NCI-H226 (cell line): Measurements from ENCODE around the gene VPS52.

Source experiments
- DNase-seq: peaks from one replicate; pipeline ENCODE4 v3.0.0-alpha.2; 2015

The VPS52 gene

DNA sequence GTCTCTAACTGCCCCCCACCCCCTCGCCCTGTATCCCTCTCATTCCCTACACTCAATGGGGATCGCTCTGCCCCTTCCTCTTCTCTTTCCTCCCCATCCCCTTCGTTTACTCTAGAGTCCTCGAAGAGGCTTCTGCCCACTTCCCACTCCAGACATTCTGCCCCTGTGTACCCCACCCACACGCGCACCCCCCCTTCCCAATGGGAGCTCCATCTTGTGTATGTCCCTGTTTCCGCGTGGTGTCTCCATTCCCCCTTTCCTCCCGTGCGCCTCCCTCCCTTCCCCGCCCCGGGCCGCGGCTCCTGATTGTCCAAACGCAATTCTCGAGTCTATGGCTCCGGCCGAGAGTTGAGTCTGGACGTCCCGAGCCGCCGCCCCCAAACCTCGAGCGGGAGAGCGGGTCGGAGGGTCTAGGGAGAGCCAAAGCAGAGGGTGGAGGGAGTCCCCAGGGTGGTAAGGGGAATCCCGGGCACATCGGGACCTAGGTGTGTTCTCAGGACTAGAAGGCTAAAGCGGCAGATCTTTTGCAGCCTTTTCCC lies 64.1 kb downstream of the VPS52 start:
- peak; percentile 25 for DNase-seq

- no peak for DNase-seq
Measured at GRCh38 chr6:33206864-33207551, 64.7 kb downstream of the VPS52 start.

GRCh38 chr6:33206027-33206863 lies 65.4 kb downstream of the VPS52 start:
- DNase-seq: no peak

DNA sequence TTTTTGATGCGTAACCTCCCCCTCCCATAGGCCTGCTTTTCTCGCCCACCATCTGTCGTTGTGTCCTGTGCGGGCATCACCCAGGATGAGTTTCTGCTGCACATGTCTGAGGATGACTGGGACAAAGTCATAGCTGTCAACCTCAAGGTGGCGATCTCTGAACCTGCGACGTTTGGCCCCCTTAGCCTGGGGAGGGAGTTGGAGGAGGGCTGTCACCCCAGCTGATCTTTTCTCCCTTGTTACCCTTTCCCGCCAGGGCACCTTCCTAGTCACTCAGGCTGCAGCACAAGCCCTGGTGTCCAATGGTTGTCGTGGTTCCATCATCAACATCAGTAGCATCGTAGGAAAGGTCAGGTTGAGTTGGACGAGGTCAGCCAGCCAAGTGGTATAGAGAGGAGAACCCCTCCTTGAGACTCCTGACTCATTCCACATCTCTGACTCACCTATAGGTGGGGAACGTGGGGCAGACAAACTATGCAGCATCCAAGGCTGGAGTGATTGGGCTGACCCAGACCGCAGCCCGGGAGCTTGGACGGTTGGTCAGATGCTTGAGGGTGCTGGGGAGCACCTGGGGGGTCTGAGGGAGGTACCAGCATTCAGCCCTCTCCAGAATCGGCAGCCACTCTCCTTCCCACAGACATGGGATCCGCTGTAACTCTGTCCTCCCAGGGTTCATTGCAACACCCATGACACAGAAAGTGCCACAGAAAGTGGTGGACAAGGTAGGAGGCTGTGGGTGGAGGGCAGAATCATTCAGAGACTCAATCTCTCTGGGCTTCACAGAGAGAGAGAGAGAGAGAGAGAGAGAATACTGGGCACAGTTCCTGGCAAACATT lies 66.3 kb downstream of the VPS52 start:
- peak; percentile 99 for DNase-seq

DNA sequence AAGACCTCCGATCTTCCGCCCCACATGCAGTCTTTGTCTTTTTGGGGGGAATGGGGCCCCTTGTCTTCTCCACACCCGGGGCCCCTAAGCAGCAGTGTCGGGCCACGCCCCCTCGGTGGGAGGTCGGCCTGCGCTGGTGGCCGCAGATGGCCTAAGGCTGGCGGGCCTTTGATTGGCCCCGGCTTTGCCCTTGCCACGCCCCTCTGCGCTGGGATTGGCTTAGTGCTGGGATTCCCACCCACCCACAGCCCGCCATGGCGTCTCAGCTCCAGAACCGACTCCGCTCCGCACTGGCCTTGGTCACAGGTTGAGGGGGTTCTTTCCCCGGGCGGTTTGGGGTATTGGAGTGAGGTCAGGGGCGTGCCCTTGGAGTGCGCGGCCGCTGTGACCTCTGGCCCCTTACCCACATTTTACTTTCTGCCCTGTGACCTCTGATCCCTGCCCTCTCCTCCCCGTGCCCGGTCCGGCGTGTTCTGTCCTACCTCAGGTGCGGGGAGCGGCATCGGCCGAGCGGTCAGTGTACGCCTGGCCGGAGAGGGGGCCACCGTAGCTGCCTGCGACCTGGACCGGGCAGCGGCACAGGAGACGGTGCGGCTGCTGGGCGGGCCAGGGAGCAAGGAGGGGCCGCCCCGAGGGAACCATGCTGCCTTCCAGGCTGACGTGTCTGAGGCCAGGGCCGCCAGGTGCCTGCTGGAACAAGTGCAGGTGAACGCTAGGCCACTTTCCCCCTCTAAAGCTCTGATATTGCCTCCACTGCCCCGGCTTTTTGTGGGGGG lies 67.1 kb downstream of the VPS52 start, which contains the start of gene HSD17B8:
HSD17B8 (plus strand) TSS at position 241 of the 776 bp plus-strand sequence; CDS start at position 255, 14 bp downstream.
- peak; percentile 93 for DNase-seq

- DNase-seq: no peak
Measured at GRCh38 chr6:33204165-33204414, 67.6 kb downstream of the VPS52 start.

DNA sequence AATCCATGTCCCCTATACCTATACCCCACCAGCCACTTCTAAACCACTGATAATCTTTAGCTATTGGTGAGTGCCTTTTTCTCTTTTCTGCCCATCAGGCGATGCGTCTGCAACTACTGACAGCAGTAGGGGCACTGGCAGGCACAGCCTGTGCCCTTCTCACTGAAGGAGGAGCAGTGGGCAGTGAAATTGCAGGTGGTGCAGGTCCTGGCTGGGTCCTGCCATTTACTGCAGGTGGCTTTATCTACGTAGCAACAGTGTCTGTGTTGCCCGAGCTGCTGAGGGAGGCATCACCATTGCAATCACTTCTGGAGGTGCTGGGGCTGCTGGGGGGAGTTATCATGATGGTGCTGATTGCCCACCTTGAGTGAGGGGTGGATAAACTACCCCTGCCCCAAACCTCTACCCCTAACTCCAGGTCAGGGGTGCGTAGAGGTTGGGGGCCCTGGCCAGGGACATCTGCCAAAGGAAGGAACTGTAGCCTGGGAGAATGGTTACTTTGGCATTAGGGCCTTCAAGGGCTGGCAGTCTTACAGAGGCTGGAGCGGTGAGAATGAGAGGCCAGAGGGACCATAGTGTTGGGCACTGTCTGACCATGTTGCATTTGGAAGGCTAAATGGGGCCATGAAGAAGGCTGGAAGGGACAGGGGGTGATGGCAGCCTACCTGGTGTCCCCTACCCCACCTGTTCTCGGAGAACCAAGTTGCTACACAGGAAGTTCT lies 68.1 kb downstream of the VPS52 start:
- DNase-seq: no peak

GRCh38 chr6:33202799-33203198 lies 68.9 kb downstream of the VPS52 start:
- DNase-seq: no peak

DNA sequence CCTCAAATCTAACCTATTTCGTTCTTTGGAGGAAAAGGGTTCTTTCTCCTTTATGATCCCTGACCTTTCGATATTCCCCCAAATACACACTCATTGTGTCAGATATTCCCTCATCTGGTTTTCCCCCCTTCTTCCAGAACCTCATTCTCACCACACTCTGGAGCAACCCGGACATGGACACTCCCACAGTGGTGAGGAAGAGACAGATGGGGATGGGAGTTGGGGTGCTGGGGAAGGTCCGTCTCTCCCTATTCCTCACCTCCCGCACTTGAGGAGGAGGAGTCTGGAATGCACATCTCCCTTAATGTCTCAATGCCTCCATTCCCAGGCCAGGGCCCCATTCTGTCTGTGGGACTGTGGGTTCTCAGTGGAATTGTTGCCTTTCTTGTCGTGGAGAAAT lies 69.7 kb downstream of the VPS52 start:
- DNase-seq: no peak

- DNase-seq: no peak
Measured at GRCh38 chr6:33201147-33201545, 70.5 kb downstream of the VPS52 start.
